Measurements from ENCODE around the gene PHF21A. TPM values are rescaled to one million over a fixed set of nuclear protein-coding genes. Genes with fewer than 3 reads are reported as not detected.

The PHF21A gene
- total RNA-seq, 2 donors from 2014 or later, result 24.7 to 48.0 TPM

GRCh38 chr11:45927684-45928413 lies 193.4 kb downstream of the PHF21A start:
- WGBS, result 86% methylated on average over 27 of the region's 27 CpGs
- no peak overlapping the region for H3K4me3 ChIP-seq
- intact Hi-C loops (cut with DNase I), result no loop called here

DNA sequence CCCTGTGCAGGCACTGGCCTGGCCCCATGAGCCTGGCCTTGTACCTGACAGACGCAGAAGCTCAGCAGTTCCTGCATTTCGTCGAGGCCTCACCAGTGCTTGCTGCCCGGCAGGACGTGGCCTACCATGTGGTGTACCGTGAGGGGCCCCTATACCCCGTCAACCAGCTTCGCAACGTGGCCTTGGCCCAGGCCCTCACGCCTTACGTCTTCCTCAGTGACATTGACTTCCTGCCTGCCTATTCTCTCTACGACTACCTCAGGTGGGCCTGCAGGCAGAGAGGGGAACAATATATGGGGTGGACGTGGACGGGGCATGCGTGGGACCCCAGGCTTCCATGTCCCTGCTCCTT lies 193.9 kb downstream of the PHF21A start:
- DNase-seq (ENCODE audit: low spot score), result no peak
- H3K36me3 ChIP-seq, result no peaks in the 10 kb centered on the region
- H3K4me3 ChIP-seq, result no peak overlapping the region
- intact Hi-C loops (cut with DNase I), result no loop called here
- H3K27me3 ChIP-seq (replicated peaks; ENCODE audit: insufficient read depth), result no peaks in the 10 kb centered on the region
- H3K4me1 ChIP-seq (replicated peaks), result no peaks in the 10 kb centered on the region
- 75% methylated on average over 15 of the region's 15 CpGs for WGBS
- TF ChIP-seq CTCF (IDR thresholded peaks at IDR 0.05), result no peak
- H3K27ac ChIP-seq, result no peak overlapping the region
- H3K9me3 ChIP-seq, result no peaks in the 10 kb centered on the region

More at GRCh38 chr11:45927684-45928413, 193.4 kb downstream of the PHF21A start:
- H3K27ac ChIP-seq, result no peak overlapping the region
- no peaks in the 10 kb centered on the region for H3K36me3 ChIP-seq
- no peaks in the 10 kb centered on the region for H3K27me3 ChIP-seq (replicated peaks; ENCODE audit: insufficient read depth)
- H3K9me3 ChIP-seq, result no peaks in the 10 kb centered on the region
- no peaks in the 10 kb centered on the region for H3K4me1 ChIP-seq (replicated peaks)
- DNase-seq (ENCODE audit: low spot score), result no peak
- TF ChIP-seq POLR2A (IDR thresholded peaks at IDR 0.05) (no peak), CTCF (IDR thresholded peaks at IDR 0.05) (no peak), POLR2AphosphoS5 (IDR thresholded peaks at IDR 0.05) (no peak)

- Histone ChIP-seq H3K4me1 (replicated peaks) (peaks cover 3% of the 10 kb centered on the region), H3K27me3 (replicated peaks; ENCODE audit: insufficient read depth) (no peaks in the 10 kb centered on the region), H3K4me3 (no peak overlapping the region), H3K27ac (no peak overlapping the region), H3K36me3 (no peaks in the 10 kb centered on the region), H3K9me3 (no peaks in the 10 kb centered on the region)
- TF ChIP-seq CTCF (IDR thresholded peaks at IDR 0.05), result no peak
- TF ChIP-seq POLR2AphosphoS5 (IDR thresholded peaks at IDR 0.05), result no peak
- TF ChIP-seq POLR2A (IDR thresholded peaks at IDR 0.05), result no peak
- no peak for DNase-seq (ENCODE audit: low spot score)
- intact Hi-C loops (cut with DNase I), result no loop called here
- 91% methylated on average over 12 of the region's 12 CpGs for WGBS
Measured at GRCh38 chr11:45926536-45927331, 194.5 kb downstream of the PHF21A start.

GRCh38 chr11:45926001-45926401 lies 195.3 kb downstream of the PHF21A start:
- Histone ChIP-seq H3K4me1 (replicated peaks) (peaks cover 8% of the 10 kb centered on the region), H3K27ac (no peak overlapping the region), H3K9me3 (no peaks in the 10 kb centered on the region), H3K36me3 (no peaks in the 10 kb centered on the region), H3K27me3 (replicated peaks; ENCODE audit: insufficient read depth) (no peaks in the 10 kb centered on the region), H3K4me3 (no peak overlapping the region)
- TF ChIP-seq CTCF (IDR thresholded peaks at IDR 0.05) (no peak), POLR2A (IDR thresholded peaks at IDR 0.05) (no peak), POLR2AphosphoS5 (IDR thresholded peaks at IDR 0.05) (no peak)
- 55% methylated on average over 8 of the region's 12 CpGs for WGBS
- intact Hi-C loops (cut with DNase I), result no loop called here
- no peak for DNase-seq (ENCODE audit: low spot score)
